HEK293T (cell line): ENCODE measurements around the gene CRYBA2.

ENCODE experiments used
- CTBP1 ChIP-seq: fragments of 450-650 bp; IDR thresholded peaks from 2 replicates; pipeline ENCODE4 v1.6.1; 2016; ENCODE audit warnings: borderline replicate concordance
- HDGF ChIP-seq: fragments of 450-650 bp; IDR thresholded peaks from 2 replicates; pipeline ENCODE4 v1.6.1; 2017; ENCODE audit warnings: antibody characterized with exemption, borderline replicate concordance
- PKNOX1 ChIP-seq: fragments of 450-650 bp; IDR thresholded peaks from 2 replicates; pipeline ENCODE4 v1.6.1; 2016
- SP1 ChIP-seq: fragments of 450-650 bp; IDR thresholded peaks from 2 replicates; pipeline ENCODE4 v1.6.1; 2017
- TARDBP ChIP-seq: fragments of 450-650 bp; IDR thresholded peaks from 2 replicates; pipeline ENCODE4 v1.6.1; 2016

GRCh38 chr2:219024059-219024458 is 30.8 kb upstream of the CRYBA2 start:
- TF ChIP-seq HDGF (no peak), TARDBP (no peak), SP1 (no peak), CTBP1 (no peak), PKNOX1 (no peak)
